Testis (tissue), 2 donors: Measurements from ENCODE around the gene PCCA.
"Not testable (repeated sequence)": the region's sequence is repeated elsewhere in the genome, so short reads cannot be mapped to it uniquely, and the experiment has no call there.

Experiments
- CTCF ChIP-seq, 3 experiments: fragments of 450-650 bp in 2 of 3; fragments of 200-600 bp in 1 of 3; sonication (generic) in 1 of 3; IDR thresholded peaks; one replicate each; pipeline ENCODE4 v1.5.1; 2016 to 2019; ENCODE audit warnings: antibody characterized with exemption in 3 of 3, mild to moderate bottlenecking in 2 of 3, moderate library complexity in 1 of 3
- POLR2A ChIP-seq: fragments of 450-650 bp; IDR thresholded peaks from one replicate; pipeline ENCODE4 v1.6.1; 2017; ENCODE audit warnings: antibody characterized with exemption, mild to moderate bottlenecking, moderate library complexity

GRCh38 chr13:100150711-100151110 lies 61.8 kb downstream of the PCCA start:
- TF ChIP-seq POLR2A; CTCF (IDR thresholded peaks at IDR 0.05): not testable (repeated sequence)
